ENCODE results near the gene TBCD. TPM values are rescaled to one million over a fixed set of nuclear protein-coding genes. Genes with fewer than 3 reads are reported as not detected.

Gene TBCD
- total RNA-seq, 2 donors from 2014 or later, result 64.0 to 123 TPM

DNA sequence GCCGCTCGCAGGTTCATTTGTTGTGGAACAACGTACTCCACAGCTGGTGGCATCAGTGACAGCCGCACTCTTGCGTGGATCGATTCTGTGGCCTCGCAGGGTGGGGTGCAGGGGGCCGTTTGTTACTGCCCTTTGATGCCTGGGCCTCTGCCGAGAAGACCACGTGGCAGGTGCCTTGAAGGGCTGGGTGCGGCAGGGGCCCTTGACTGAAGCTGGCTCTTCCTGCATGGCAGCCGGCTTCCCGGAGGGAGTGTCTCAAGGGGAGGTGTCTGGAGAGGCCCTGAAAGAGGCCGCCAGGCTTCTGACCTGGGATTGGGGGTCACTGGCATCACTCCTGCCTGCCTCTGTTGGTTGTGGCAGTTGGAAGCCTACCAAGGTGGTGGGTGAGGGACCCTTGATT lies 43.8 kb downstream of the TBCD start:
- no peaks in the 10 kb centered on the region for H3K4me1 ChIP-seq (replicated peaks)
- H3K9me3 ChIP-seq, result no peaks in the 10 kb centered on the region
- DNase-seq (ENCODE audit: low spot score), result no peak
- no peaks in the 10 kb centered on the region for H3K36me3 ChIP-seq
- TF ChIP-seq POLR2AphosphoS5 (IDR thresholded peaks at IDR 0.05), result no peak
- no peak for TF ChIP-seq POLR2A (IDR thresholded peaks at IDR 0.05)
- TF ChIP-seq, protein P1, sequence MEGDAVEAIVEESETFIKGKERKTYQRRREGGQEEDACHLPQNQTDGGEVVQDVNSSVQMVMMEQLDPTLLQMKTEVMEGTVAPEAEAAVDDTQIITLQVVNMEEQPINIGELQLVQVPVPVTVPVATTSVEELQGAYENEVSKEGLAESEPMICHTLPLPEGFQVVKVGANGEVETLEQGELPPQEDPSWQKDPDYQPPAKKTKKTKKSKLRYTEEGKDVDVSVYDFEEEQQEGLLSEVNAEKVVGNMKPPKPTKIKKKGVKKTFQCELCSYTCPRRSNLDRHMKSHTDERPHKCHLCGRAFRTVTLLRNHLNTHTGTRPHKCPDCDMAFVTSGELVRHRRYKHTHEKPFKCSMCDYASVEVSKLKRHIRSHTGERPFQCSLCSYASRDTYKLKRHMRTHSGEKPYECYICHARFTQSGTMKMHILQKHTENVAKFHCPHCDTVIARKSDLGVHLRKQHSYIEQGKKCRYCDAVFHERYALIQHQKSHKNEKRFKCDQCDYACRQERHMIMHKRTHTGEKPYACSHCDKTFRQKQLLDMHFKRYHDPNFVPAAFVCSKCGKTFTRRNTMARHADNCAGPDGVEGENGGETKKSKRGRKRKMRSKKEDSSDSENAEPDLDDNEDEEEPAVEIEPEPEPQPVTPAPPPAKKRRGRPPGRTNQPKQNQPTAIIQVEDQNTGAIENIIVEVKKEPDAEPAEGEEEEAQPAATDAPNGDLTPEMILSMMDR (IDR thresholded peaks at IDR 0.05), result no peak
- intact Hi-C loops (cut with DNase I), result no loop called here
- H3K27ac ChIP-seq, result no peak overlapping the region
- H3K4me3 ChIP-seq, result no peak overlapping the region
- no peaks in the 10 kb centered on the region for H3K27me3 ChIP-seq (replicated peaks; ENCODE audit: insufficient read depth)
- WGBS, result 93% methylated on average over 14 of the region's 14 CpGs

DNA sequence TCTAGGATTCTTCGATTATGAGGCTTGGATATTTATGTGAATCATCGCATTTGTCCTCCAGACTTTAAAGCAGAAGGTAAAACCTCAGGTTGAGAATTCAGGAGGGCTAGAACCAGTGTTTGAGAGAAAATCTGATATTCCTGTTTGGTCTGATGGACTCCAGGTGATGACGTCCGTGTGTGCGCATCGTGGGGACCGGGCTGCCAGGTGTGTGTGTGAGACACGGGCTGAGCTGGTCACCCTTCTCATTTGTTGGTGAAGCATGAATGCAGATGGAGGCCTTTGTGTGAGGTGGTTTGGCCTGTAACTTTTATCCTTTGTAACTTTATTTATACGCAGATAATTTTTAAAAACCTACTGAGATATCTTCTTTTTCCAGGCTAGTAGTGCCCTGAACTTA lies 45.2 kb downstream of the TBCD start:
- 94% methylated on average over 9 of the region's 9 CpGs for WGBS

DNA sequence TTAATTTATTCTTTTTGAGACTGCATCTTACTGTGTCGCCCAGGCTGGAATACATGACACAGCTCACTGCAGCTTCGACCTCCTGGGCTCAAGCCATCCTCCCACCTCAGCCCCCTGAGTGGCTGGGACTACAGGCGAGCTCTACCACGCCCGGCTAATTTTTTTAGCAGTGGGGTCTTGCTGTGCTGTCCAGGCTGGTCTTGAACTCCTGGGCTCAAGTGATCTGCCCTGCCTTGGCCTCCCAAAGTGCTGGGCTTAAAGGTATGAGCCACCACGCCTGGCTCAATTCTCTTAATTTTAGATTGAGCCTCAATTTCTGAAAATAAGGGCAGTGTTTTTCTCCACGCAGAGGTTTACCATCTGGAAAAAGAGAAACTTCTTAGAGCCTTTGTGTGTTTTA lies 46.9 kb downstream of the TBCD start:
- Histone ChIP-seq H3K36me3 (no peaks in the 10 kb centered on the region), H3K9me3 (no peaks in the 10 kb centered on the region), H3K27me3 (replicated peaks; ENCODE audit: insufficient read depth) (no peaks in the 10 kb centered on the region), H3K4me3 (no peak overlapping the region), H3K4me1 (replicated peaks) (no peaks in the 10 kb centered on the region), H3K27ac (no peak overlapping the region)
- intact Hi-C loops (cut with DNase I), result no loop called here
- no peak for DNase-seq (ENCODE audit: low spot score)
- 98% methylated on average over 7 of the region's 7 CpGs for WGBS
- TF ChIP-seq, protein P1 (IDR thresholded peaks at IDR 0.05), result no peak
- TF ChIP-seq POLR2A (IDR thresholded peaks at IDR 0.05) (no peak), POLR2AphosphoS5 (IDR thresholded peaks at IDR 0.05) (no peak)

More for the DNA sequence above, 45.2 kb downstream of the TBCD start:
- DNase-seq (ENCODE audit: low spot score), result no peak
- Histone ChIP-seq H3K27me3 (replicated peaks; ENCODE audit: insufficient read depth) (no peaks in the 10 kb centered on the region), H3K9me3 (no peaks in the 10 kb centered on the region), H3K4me3 (no peak overlapping the region), H3K4me1 (replicated peaks) (no peaks in the 10 kb centered on the region), H3K36me3 (no peaks in the 10 kb centered on the region), H3K27ac (no peak overlapping the region)
- no peak for TF ChIP-seq POLR2AphosphoS5 (IDR thresholded peaks at IDR 0.05)
- TF ChIP-seq, protein P1 (IDR thresholded peaks at IDR 0.05), result no peak
- intact Hi-C loops (cut with DNase I), result no loop called here

DNA sequence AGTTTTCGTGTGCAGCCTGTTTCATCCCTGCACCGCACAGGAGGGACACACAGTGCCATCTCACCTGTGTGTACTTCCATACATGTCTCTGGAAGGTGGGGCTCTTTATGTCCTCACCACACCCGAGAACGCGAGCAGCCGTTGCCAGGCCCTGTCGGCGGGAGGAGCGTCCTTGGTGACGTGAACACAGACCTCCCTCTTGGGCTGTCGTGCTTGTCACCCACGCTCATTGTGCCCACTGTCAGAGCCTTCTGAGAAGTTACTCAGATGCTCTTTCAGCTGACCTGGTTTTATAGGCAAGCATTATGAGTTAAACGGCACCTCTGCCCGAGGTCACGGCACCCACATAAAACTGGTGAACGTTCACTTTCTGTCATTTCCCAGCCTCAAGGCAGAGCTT lies 47.7 kb downstream of the TBCD start:
- H3K9me3 ChIP-seq, result no peaks in the 10 kb centered on the region
- intact Hi-C loops (cut with DNase I), result no loop called here
- WGBS, result 81% methylated on average over 16 of the region's 16 CpGs

DNA sequence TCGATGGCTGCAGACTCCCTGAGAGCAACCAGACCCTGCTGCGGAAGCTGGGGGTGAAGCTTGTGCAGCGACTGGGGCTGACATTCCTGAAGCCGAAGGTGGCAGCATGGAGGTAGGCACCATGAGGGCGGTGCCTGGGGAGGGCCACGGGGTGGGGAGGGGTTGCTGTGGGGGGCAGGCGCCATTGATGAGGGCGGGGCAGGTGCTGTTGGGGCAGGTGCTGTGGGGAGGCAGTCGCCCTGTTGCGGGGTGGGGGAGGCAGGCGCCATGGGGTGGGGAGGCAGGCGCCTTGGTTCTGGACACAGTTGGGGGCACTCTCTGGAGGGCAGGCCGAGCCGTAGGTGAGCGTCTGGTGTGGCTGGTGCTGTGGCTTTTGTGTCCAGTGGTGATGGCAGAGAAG lies 49.0 kb downstream of the TBCD start:
- no peaks in the 10 kb centered on the region for H3K4me1 ChIP-seq (replicated peaks)
- no peak overlapping the region for H3K4me3 ChIP-seq
- intact Hi-C loops (cut with DNase I), result no loop called here
- TF ChIP-seq POLR2A (IDR thresholded peaks at IDR 0.05), result no peak
- TF ChIP-seq, protein P1 (IDR thresholded peaks at IDR 0.05), result no peak
- TF ChIP-seq POLR2AphosphoS5 (IDR thresholded peaks at IDR 0.05), result no peak
- DNase-seq (ENCODE audit: low spot score), result no peak
- 95% methylated on average over 15 of the region's 15 CpGs for WGBS
- no peaks in the 10 kb centered on the region for H3K27me3 ChIP-seq (replicated peaks; ENCODE audit: insufficient read depth)
- no peak overlapping the region for H3K27ac ChIP-seq
- H3K36me3 ChIP-seq, result no peaks in the 10 kb centered on the region
- H3K9me3 ChIP-seq, result no peaks in the 10 kb centered on the region

More for the DNA sequence above, 47.7 kb downstream of the TBCD start:
- TF ChIP-seq, protein P1 (IDR thresholded peaks at IDR 0.05), result no peak
- no peak for TF ChIP-seq POLR2AphosphoS5 (IDR thresholded peaks at IDR 0.05)
- no peak for TF ChIP-seq POLR2A (IDR thresholded peaks at IDR 0.05)
- DNase-seq (ENCODE audit: low spot score), result no peak
- Histone ChIP-seq H3K36me3 (no peaks in the 10 kb centered on the region), H3K27me3 (replicated peaks; ENCODE audit: insufficient read depth) (no peaks in the 10 kb centered on the region), H3K27ac (no peak overlapping the region), H3K4me3 (no peak overlapping the region), H3K4me1 (replicated peaks) (no peaks in the 10 kb centered on the region)
